ENCODE measurements around the gene GPC5. TPM values are rescaled to one million over a fixed set of nuclear protein-coding genes. Genes with fewer than 3 reads are reported as not detected.

The GPC5 gene
- total RNA-seq, 1 donor from 2014 or later = 7.3 TPM

DNA sequence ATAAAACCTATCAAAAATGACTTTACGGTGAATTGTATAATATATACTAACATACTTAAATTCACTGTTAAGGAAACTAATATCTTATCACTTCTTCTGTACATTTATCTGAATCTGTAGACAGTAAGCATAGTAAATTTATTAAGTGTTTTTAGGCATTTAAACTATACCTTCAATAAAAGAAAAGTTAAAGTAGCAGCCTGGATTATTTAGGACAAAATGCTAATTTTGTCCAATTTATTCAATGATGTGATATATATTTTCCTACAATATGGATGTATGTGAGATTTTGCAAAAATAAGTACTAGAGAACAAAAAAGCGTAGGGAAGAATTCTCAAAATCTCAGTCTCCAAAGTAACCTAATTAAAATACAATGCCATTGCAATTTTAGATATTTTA is 299.9 kb downstream of the GPC5 start:
- FAIRE-seq = no peak
- DNase-seq (ENCODE audit: low spot score in 2 of 2) = no peak

DNA sequence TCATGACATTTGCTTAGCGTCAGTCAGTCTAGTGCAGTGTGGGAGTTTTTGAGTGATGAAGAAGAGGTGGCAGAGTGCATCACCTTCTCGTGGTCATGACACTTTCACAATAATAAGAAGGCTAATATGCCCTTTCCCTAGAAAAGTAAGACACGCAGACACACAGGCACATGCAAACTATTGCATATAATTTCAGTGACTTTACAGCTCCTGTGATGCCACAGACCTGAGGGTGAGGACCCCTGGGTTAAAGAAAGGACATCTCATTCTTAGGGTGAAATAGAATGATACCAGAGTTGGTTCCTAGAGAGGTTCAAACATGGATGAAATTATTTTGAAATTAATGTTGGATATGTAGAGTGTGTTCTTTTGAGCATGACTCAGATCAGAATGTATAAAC is 300.3 kb downstream of the GPC5 start:
- FAIRE-seq (no peak), DNase-seq (ENCODE audit: low spot score in 2 of 2) (no peak)

GRCh38 chr13:91699863-91700262 is 301.4 kb downstream of the GPC5 start:
- no peak for FAIRE-seq
- DNase-seq (ENCODE audit: low spot score in 2 of 2) = no peak

GRCh38 chr13:91701975-91702374 is 303.6 kb downstream of the GPC5 start:
- DNase-seq (ENCODE audit: low spot score in 2 of 2) = no peak
- FAIRE-seq = no peak

DNA sequence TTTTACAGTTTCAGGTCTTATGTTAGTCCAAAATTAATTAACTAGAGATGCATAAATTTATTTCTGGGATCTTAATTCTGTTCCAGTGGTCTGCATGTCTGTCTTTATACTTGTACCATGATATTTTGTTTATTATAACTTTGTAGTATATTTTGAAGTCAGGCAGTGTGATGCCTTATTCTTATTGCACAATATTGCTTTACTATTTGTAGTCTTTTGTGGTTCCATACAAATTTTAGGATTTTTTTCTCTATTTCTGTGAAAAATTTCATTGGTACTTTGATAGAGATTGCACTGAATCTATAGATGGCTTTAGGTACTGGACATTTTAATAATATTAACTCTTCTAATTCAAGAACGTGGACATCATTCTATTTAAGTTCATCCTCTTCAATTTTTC is 304.0 kb downstream of the GPC5 start:
- FAIRE-seq = no peak

DNA sequence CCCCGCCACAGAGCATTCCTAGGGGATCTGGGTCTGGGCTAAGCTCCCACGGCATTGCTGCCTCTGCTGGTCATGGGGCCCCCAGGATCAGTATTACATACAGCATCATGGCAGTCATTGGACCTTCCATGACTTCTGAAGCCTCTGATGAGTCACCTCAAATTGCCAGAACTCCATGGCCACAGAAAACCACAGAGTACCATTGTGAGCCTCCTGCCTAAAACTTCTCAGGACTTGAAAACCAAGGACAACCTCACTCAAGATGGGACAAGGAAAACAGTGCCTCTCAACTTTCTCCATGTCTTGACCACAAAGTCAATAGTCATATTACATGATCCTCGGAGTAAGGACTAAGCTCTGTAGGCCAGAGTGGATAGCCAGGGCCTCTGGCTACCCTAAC is 306.0 kb downstream of the GPC5 start:
- FAIRE-seq = no peak
- DNase-seq (ENCODE audit: low spot score in 2 of 2) = no peak

More for the DNA sequence above, 304.0 kb downstream of the GPC5 start:
- DNase-seq (ENCODE audit: low spot score in 2 of 2) = no peak

DNA sequence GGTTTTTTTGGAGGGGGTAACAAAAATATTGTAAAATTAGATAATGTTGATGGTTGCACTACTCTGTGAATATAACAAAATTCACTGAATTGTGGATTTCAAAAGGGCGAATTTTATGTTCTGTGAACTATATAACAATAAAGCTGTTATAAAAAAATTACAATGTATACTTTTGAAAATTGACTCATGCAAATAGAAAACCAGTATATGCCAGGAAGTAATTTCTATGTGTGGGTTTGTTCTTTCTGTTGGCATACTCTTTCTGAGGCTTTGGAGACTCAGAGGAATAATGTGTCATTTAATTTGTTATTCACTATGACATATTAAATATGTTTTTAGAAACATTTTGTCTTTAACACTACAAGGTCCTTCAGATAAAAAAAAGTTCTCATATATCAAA is 310.1 kb downstream of the GPC5 start:
- no peak for DNase-seq (ENCODE audit: low spot score in 2 of 2)
- no peak for FAIRE-seq

DNA sequence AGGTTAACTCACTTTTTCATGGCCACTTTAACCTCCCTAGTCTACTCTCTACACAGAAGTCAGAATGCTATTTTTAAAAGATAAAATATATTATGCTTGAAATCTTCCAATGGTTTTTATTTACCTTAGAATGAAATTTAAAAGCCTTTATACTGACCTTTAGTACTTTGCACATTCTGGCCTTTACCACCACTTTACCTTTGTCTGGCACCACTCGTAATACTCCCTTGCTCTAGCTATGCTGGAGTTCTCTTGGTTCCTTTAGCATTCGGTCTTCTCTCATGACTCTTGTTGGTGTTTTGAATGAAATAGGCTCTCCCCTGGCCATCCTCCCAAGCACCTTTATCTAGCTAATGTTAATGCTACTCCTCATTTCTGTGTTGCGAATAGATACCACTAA is 310.8 kb downstream of the GPC5 start:
- no peak for FAIRE-seq
- no peak for DNase-seq (ENCODE audit: low spot score in 2 of 2)

GRCh38 chr13:91710733-91711132 is 312.3 kb downstream of the GPC5 start:
- FAIRE-seq (no peak), DNase-seq (ENCODE audit: low spot score in 2 of 2) (no peak)

DNA sequence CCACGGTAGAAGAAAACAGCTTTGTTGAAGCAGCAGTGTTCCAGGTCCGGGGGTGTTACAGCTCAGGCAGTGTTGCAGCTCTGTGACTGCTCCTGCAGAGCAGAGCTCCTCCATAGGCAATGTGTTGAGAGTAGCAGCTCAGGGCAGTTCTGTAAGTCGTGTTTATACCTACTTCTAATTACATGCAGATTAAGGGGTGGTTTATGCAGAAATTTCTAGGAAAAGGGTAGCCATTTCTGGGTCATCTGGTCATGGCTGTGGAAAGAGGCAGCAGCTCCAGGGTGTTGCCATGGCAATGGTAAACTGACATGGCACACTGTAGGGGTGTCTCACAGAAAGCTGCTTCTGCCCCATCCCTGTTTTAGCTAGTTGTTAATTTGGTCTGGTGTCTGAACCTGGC is 316.4 kb downstream of the GPC5 start:
- FAIRE-seq (no peak), DNase-seq (ENCODE audit: low spot score in 2 of 2) (no peak)

DNA sequence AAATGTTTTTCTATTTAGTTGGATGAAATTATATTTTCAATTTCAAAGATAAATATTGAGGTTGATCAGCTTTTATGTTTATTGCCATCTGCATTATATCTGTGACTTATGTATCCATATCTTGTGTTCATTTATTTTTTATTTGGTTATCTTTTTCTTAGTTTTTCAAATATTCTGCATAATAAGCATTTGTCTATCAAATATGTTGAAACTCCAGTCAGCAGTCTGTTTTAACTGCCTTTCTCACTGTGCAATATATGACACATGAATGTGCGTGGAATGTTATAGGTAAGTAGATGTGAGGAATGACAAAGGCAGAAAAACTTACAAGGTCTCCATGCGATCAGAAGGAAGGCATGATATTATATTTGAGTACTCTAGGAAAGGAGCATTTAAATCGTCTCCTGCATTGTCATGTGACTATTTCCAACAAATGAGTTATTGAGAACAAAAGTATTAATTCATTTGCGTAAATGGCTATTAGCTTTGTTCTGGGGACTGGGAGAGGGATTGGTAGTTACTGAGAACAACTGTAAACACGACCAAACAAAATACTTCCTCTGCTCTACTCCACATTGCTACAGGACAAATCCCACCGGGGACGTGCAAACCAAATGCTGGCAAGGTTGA is 318.1 kb downstream of the GPC5 start:
- FAIRE-seq (no peak), DNase-seq (ENCODE audit: low spot score in 2 of 2) (no peak)

DNA sequence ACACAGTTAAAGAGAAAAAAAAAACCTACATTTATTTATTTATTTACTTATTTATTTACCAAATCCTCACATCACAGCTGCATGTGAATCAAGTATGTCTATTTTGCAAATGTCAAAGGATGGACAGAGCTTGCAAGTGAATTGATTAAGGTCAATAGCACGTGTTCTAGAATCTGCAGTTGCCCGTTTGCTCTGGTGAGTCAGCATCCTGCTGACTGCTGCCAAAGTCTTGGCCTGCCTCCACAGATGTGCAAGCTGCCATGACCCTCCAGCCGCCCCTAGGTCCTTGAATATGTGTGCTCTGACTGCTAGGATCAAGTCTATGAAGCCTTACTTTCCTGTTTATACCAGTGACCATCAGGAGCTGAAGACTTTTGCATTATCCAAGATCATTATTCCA is 320.6 kb downstream of the GPC5 start:
- FAIRE-seq (no peak), DNase-seq (ENCODE audit: low spot score in 2 of 2) (peak in 1 of 2 donors; percentile 9)

DNA sequence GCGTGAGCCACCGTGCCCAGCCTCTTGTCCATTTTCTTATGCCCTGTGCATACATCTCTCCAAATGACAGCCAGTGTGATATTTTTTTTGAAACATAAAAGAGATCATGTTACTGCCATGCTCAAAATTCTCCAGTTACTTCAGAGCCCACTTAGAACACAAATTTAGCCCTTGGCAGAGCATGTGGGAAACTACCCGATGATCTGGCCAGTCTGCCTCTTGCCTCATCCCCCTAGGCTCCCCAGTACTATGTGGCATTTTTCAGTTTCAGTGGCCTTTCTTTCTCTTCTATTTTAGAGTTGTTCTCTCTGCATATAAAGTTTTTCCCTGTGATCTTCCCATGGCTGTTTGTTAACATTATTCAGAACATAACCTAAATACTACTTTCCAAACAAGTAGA is 323.0 kb downstream of the GPC5 start:
- FAIRE-seq = no peak
- DNase-seq (ENCODE audit: low spot score in 2 of 2) = no peak

DNA sequence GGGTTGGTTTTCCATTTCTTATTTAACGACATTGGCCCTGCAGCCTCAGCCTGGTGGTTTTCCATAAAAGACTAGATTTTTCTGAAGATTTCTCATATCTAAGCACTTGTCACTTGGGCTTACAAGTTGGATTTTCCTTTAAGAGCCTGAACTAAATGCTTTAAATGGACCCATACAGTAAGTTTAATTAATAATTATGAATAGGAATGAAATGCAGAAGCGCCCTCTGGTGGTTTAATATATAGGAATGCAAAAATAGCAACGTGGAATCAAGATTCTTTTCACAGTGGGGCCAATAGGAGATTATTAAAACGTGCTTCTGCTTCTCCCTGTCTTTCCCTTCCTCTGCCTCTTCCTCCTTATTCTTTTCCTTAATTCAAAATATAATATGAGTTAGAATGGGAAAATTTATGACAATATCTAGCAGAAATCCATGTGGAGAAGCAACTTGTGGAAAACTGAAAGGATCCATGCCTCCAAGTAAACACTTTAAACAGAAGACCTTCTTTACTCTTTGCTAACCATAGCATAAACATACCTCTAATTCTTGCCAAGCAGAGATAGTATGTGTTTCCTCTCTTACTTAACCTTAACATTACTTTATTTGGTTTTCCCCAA is 324.0 kb downstream of the GPC5 start:
- FAIRE-seq (peak; percentile 44), DNase-seq (ENCODE audit: low spot score in 2 of 2) (peak; percentile 1 to 12)

GRCh38 chr13:91724591-91724990 is 326.2 kb downstream of the GPC5 start:
- no peak for DNase-seq (ENCODE audit: low spot score in 2 of 2)
- FAIRE-seq = no peak

DNA sequence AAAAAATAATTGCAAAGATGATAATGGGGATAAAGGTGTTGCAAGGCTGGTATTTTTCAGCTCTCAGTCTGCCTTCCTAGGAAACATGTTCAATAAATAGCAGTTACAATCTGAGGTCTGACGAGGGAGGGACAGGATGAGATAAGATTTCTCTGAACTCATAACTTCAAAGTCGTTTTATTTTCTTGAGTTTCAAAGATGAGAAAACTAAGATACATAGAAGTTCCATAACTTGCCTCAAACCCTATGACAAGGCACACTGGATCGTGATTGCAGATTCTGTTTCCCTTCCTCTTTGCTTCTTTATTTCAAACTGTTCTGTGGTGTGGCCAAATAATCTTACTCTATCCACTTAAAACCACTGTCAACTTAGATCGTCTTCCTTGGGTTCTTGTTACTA is 327.2 kb downstream of the GPC5 start:
- no peak for DNase-seq (ENCODE audit: low spot score in 2 of 2)
- FAIRE-seq = no peak

DNA sequence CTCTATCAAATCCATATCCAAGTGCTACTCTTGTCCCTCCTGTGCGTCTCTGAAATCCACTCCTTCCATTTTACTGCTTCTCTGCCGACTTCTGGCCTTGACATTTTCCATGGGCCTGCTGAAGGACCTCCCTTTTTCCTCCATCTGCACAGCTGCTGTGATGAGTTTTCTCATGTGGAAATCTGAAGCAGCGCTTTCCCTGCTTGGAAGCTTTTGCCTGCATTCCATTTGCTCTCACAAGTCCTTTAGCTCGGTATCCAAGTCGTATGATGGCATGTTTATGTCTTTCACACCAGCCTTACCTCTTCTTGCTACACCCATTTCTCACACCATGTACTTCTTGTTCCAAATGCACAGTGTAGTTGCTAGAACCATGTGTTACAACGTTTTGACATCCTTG is 328.2 kb downstream of the GPC5 start:
- FAIRE-seq = no peak
- DNase-seq (ENCODE audit: low spot score in 2 of 2) = no peak

GRCh38 chr13:91729859-91730258 is 331.4 kb downstream of the GPC5 start:
- FAIRE-seq = no peak
- DNase-seq (ENCODE audit: low spot score in 2 of 2) = no peak

GRCh38 chr13:91739751-91740150 is 341.3 kb downstream of the GPC5 start:
- DNase-seq (ENCODE audit: low spot score in 2 of 2) (no peak), FAIRE-seq (no peak)

DNA sequence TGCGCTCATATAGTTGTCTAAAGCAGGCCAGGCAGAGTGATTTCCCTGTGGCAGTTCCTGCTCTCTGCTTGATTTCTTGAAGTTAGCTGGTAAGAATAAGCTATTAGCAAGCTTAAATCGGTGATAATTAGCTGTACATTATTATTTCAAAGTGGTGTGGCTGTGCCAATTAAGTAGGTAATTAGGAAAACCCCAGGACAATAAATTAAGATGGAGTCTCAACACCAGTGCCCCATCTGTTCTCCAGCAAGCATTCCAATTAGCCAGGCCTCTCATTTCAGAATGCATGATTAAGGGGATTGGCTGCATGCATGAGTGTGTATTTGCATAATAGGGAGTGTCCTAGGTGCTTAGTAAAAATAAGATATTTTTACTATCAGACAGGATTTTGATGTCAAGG is 342.3 kb downstream of the GPC5 start:
- DNase-seq (ENCODE audit: low spot score in 2 of 2) (no peak), FAIRE-seq (no peak)

DNA sequence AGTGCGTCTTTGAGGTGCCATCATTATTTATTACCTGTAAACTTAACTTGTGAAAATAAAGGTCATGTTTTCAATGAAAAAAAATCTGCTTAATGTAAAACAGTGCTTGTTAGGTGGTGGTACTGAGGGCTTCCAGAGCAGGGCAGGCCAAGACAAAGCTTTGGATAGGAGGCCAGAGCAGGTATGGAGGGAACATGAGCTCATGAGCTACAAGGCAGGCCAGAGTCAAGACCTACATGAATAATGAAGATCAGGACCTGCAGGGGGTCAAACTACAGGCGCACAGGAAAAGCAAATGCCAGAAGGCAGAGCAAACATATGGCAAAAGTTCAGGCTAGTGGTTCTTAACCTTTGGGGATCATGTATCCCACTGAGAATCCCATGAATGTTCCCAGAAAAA is 343.5 kb downstream of the GPC5 start:
- DNase-seq (ENCODE audit: low spot score in 2 of 2) (no peak), FAIRE-seq (no peak)

DNA sequence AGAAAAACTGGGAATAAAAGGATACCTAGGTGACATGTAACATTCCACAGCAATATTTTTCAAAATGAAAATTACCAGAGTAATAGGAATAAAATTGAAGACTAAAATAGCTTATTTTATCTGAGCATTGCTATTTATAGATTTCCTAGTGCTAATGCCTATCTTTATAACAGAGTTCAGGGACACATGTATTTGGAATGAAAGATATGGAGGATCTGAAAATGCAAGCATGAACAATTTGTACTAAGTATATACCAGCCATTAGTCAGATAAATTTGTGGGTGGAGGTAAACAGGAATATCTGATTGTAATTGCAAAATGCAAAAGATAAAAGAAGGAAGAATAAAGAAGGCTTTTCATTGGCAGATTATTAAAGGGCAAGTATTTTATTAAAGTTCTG is 345.9 kb downstream of the GPC5 start:
- no peak for DNase-seq (ENCODE audit: low spot score in 2 of 2)

DNA sequence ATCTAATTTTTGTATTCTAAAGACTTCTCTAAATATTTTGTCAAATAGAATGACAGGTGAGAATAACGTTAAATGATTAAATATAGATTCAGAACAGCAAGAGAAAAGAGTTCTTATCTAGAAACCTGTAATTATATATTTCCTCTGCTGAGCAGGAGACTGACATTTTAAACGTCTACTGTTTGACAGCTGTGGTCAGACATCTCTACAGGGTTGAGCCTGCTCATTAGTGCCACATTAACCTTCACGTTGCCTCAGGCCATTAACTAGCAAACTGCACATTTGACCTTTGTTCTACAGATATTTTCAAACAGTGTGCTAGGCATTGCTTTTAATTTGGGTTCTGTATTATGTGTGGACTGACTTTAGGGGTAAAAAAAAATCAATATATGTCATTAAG is 347.5 kb downstream of the GPC5 start:
- FAIRE-seq = no peak
- no peak for DNase-seq (ENCODE audit: low spot score in 2 of 2)

More for the DNA sequence above, 345.9 kb downstream of the GPC5 start:
- FAIRE-seq = no peak

Data from frontal cortex (tissue), 4 donors.